Right ventricle myocardium superior (tissue), 1 donor: ENCODE results near the gene CYTH3. TPM values are rescaled to one million over a fixed set of nuclear protein-coding genes. Genes with fewer than 3 reads are reported as not detected.

Experiments used
- ATAC-seq: fragments of 200-7000 bp; cut with Tn5 transposase; one replicate; pipeline ENCODE4 v1.9.1; 2020; ENCODE audit warnings: mild to moderate bottlenecking; ENCODE audit not compliant: poor library complexity
- DNase-seq: peaks from one replicate; pipeline ENCODE4 v3.0.0-alpha.2; 2020
- intact Hi-C: fragments of 100-400 bp; cut with DNase I; formaldehyde crosslinking; loops from one replicate; pipeline ENCODE4 v1.11.2; 2022
- total RNA-seq: library from RNA; stranded (reverse); fragmentation: NEBNext Ultra II Directional; extraction: Animal tissue kit (Norgen Biotek cat#: 25700); gene quantifications from one replicate; pipeline ENCODE4 v1.2.1, GENCODE V29; 2021
- donor health status: DM: no; HTN: yes; CAD: no; lungs with severe emphysema.

Gene CYTH3
- total RNA-seq, 1 donor from 2014 or later, result 25.6 TPM

DNA sequence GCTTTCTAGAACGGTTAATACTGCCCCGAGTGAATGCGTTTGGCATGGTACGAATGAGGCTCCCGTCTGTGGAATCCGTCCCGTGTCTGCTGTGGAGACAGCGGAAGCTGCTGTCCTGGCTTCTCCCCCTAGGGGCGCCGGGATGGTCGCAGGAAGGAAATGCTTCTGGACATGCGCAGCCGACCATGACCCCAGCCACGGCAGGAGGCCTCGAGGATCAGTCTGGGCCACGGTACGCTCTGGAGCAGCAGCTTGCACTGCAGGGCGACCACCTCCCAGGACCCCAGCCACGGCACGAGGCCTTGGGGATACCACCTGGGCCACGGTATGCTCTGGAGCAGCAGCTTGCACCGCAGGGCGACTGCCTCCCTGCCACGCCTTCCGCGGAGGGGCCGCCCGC, 107.9 kb downstream of the CYTH3 start:
- ATAC-seq (no peak), DNase-seq (peak; percentile 59)
- intact Hi-C loops, result loop anchor here (5.0 kb wide), 1 partner anchor 108 kb away; the partner anchor contains the start of gene CYTH3

DNA sequence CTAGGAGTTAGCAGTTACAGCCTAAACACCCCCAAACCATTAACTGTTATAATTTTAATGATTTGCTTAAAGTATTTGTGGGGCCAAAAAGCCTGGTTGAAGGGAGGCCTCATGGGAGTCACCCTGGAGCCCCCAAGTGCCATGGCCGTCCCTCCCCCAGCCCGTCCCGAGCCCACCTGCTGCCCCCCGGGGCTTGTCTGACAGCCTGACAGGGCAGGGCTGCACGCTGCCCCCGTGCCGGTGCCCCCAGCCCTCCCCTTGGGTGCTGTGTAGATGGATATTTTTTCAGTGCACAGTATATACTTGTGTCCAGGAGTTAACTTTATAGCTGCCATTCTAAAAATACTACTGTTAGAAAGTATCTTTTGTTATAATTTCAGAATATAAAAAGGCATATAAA, 108.4 kb downstream of the CYTH3 start:
- DNase-seq (no peak), ATAC-seq (no peak)
- intact Hi-C loops, result loop anchor here (5.0 kb wide), 1 partner anchor 108 kb away; the partner anchor contains the start of gene CYTH3

DNA sequence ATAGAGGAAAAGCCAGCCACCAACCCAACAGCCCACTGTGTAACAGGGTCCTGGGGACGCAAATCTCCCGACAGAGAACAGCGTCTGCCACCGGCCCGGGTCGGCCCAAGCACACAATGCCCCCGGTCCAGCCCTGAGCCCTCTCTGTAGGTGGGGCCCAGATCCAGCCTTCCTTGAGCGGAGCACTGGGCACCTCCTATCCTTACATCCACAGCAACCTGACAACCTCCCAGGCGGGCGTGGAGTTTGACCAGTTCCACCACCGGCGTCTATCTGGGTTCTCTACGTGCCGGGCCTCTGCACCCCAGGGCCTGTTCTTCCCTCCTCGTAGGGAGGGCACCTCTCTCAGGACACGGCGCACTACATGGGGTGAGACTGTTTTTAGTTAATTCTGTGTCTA, 109.0 kb downstream of the CYTH3 start:
- DNase-seq (no peak), ATAC-seq (no peak)
- intact Hi-C loops, result loop anchor here (5.0 kb wide), 1 partner anchor 109 kb away; the partner anchor contains the start of gene CYTH3

DNA sequence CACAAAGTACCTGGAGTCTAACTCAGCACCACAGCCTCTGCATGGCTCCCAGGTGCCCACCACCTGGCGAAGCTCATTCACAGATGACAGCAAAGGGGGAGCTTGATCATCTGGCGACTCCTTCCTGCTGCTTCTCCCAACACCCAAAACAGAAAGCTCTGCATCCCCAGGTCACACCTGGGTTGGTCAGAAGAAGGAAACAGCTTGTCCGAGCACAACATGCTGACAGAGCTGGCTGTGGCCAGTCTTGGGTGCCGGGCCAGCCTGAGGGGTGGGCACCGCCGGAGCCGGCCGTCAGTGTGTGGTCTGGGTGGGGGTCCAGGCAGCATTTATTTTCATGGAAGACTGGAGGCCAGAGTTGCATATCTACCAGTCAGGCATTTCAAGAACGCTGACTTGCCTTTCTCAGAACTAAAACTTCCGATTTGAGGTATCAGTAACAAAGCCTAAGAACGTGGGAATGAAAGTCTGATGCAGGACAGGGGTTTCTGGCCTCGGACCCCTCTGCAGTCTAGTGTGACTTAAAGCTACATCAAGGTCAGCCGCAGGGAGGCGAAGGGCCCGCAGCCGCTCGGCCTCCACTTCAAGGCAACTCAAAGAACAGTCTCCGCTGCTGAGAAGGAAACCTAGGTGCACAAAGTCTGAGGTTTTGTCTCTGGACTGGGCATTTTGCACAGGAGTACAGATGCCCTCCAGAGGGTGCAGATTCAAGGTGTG, 109.6 kb downstream of the CYTH3 start:
- intact Hi-C loops, result loop anchor here (5.0 kb wide), 1 partner anchor 109 kb away; the partner anchor contains the start of gene CYTH3
- ATAC-seq (no peak), DNase-seq (no peak)

DNA sequence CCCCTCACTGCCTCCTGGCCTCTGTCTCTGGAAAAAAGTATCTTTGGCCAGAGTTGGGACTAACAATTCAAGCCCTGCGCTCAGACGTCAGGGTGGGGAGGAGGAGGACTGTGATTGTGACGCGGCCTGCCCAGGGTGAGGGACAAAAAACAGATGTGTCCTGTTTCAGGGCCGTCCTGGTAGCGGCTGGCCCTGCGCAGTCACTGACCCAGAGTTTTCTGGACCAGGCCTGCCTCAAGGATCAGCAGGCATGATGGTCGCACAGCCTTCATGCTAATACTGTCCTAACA, 110.1 kb downstream of the CYTH3 start:
- DNase-seq (peak; percentile 82), ATAC-seq (peak; percentile 66)
- intact Hi-C loops, result loop anchor here (5.0 kb wide), 1 partner anchor 110 kb away; the partner anchor contains the start of gene CYTH3

DNA sequence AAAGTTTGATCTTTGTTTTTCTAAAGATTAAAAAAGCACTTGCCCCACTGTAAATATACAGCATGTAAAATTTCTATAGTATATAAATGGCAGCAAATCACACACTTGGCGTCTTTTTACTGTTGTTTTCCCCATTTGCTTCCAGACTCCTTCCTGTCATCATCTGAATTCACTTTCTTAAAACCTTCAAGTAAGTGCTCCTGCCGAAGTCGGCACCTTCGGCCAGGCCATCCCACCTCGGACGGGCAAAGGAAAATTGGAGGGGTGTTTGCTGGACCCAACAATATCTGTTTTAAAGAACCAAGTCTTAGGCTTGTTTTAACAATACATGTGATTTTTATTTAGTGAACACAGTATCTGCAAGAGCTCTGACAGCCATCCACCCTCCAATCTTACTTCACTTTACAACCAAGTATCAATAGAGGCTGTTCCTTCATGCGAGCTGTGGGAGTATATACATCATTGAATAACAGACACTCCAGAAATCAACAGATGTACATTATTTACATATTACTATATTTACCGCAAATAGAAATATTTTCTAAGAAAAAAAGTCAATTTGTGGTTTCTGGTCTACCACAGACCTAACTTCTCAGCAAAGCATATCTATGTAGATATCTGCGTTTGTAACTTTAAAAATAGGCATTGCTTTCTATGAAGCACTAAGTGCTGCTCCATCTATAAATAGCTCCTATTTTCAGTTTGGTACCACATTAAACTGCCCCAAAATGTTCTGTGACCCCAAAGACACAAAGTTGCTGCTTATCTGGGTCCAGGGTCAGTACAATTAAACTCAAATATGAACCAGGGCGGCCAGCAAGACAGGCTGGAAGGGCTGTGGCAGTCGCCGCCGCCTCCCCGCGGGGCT, 110.7 kb downstream of the CYTH3 start:
- ATAC-seq (no peak), DNase-seq (no peak)
- intact Hi-C loops, result loop anchor here (5.0 kb wide), 1 partner anchor 111 kb away; the partner anchor contains the start of gene CYTH3

DNA sequence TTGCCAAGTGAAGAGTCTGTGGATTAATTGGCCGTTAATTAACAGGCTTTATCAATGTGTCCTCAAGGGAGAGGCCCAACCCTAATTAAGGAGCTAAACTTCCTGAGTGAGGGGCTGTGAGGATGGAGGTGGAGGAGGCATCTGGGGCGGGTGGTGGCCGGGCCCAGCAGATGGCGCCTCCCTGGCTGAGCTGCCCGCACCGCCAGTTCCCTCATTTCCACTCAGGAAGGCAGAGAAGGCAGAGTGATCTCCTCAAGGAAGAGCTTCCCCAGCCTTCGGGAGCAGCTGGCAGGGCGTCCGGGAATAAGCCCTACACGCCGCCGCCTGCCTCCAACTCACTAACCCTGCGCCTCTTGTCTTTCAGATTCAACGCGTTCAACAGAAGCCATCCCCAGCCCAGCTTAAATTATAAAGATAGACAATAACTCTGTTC, 112.2 kb downstream of the CYTH3 start:
- intact Hi-C loops, result loop anchor here (1.0 to 5.0 kb wide), 2 partner anchors 112 to 163 kb away; partner anchors contain the start of gene CYTH3
- ATAC-seq (peak; percentile 77), DNase-seq (peak; percentile 80)

DNA sequence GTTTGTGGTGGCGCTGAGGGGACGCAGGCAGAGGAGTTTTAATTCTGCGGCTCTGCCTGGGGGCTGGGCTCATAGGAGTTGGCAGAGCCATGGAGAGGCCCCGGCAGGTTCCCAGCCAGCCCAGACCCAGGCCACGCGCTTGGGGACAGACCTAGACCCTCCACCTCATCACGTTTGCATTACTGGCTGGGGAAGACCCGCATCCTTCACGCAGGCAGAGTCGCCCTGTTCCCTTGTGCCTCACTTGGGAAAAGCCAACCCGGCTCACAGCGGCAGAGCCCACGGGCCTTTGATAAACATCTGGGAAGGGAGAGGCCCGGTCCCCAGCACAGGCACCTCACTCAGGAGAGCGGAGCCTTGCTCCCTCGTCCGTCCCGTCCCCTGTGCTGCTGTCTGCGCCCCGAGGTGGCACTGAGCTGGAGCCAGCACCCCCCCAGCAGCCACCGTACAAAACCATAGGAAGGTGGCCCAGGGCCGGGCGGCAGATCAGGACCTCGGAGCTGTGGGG, 112.8 kb downstream of the CYTH3 start:
- intact Hi-C loops, result loop anchor here (1.0 to 5.0 kb wide), 2 partner anchors 113 to 164 kb away; partner anchors contain the start of gene CYTH3
- DNase-seq (no peak), ATAC-seq (peak; percentile 1)

DNA sequence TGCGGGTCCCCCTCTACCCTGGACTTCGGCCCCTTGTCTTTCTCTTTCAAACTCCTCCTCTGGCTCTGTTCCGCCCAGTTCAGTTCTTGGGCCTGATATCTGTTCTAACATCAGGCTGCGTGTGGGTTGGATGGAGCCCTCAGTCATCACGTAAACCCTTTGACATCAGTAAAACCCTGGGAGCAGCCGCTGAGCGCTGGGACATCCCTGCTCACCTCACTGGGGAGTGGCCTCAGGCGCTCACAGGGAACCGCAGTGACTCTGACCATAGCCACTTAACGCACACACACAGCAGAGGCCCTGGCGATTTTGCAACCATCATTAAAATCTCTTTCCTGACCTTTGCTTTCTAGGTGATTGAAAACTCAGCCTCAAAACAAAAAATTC, 113.3 kb downstream of the CYTH3 start:
- intact Hi-C loops, result no loop called here
- no peak for ATAC-seq
- no peak for DNase-seq

DNA sequence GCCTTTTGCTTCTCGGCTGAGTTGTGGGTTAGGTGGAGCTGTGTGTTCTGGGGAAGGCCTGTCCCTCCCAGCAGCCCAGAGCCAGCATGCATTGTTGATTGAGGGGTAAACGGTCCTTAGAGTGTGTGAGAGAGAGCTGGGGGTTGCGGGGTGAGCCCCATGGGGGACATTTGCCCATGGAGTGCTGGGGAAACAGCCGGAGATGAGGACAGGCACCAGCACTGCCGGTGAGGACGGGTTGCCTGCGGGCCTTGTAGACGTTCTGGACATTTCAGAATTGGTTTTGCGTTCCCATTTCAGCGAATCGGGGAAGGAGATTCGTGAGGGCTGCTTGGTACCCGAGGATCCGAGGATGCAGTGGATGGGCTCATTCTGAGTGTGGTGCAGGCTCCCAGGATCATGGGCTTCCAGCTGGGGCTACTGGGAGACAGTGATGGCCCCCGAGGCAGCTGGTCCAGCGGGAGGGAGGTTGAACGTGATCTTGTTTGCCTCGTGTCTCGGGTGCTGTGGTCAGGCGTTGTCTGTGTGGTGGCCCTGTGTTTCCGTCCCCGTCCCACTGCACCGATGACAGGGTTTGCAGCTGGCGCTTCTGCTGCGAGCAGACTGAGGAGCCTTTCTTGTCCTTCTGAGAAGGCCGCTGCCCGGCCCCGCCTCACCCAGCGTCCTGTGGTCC, 113.9 kb downstream of the CYTH3 start:
- intact Hi-C loops, result no loop called here
- DNase-seq (peak; percentile 27), ATAC-seq (no peak)

DNA sequence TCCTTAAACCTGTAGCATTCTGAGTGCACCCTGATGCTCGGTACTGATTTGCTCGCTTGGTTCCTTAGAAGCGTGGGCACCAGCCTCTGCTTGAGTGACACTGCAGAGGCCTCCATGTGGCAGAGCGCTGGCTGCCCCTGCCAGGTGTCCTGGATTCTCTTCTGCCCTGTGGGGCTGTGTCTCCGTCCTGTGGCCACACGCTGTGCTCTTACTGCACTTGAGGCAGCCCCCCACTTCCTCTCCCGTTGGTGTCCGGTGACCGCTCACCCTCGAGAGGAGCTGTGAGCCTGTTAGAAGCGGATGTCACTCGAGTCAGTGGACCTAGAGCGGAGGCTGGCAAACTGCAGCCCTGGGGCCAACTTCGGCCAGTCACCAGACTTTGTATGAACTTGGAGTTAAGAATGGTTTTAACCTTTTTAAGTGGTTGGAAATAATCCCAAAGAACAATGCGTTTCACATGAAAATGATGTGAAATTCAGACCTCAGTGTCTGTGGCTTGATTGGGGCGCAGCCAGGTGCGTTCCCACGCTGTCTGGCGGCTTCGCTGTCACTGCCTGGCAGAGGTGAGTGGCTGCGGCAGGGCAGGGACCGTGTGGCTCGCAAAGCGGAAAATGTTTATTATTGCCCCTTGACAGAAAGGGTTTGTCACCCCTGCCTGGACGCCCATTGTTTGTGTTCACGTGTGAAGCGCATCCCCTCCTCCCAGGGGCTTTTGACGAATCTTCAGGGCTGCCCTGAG, 114.6 kb downstream of the CYTH3 start:
- ATAC-seq (no peak), DNase-seq (no peak)
- intact Hi-C loops, result no loop called here

DNA sequence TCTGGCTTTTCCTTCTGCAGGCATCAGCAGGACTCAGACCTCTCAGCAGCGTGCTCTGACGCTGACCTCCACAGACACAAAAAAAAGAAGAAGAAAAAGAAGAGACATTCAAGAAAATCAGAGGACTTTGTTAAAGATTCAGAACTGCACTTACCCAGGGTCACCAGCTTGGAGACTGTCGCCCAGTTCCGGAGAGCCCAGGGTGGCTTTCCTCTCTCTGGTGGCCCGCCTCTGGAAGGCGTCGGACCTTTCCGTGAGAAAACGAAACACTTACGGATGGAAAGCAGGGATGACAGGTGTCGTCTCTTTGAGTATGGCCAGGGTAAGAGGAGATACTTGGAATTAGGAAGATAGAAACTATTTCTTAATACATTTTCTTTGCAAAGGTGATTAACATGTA, 115.7 kb downstream of the CYTH3 start:
- DNase-seq (peak; percentile 20), ATAC-seq (no peak)
- intact Hi-C loops, result no loop called here

DNA sequence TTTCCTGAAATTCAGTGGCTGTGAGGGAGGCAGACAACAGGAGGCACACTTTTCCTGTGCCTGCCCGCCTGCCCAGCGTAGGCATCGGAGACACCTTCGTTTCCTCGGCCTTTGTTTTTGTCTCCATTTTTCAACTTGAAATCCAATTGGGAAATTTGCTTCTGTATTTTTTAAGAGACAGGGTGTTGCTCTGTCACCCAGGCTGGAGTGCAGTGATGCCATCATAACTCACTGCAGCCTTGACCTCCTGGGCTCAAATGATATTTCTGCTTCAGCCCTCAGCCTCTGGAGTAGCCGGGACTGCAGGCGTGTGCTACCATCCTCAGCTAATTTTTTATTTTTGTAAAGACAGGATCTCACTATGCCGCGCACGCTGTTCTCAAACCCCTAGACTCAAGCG, 116.8 kb downstream of the CYTH3 start:
- ATAC-seq (no peak), DNase-seq (no peak)
- intact Hi-C loops, result no loop called here

DNA sequence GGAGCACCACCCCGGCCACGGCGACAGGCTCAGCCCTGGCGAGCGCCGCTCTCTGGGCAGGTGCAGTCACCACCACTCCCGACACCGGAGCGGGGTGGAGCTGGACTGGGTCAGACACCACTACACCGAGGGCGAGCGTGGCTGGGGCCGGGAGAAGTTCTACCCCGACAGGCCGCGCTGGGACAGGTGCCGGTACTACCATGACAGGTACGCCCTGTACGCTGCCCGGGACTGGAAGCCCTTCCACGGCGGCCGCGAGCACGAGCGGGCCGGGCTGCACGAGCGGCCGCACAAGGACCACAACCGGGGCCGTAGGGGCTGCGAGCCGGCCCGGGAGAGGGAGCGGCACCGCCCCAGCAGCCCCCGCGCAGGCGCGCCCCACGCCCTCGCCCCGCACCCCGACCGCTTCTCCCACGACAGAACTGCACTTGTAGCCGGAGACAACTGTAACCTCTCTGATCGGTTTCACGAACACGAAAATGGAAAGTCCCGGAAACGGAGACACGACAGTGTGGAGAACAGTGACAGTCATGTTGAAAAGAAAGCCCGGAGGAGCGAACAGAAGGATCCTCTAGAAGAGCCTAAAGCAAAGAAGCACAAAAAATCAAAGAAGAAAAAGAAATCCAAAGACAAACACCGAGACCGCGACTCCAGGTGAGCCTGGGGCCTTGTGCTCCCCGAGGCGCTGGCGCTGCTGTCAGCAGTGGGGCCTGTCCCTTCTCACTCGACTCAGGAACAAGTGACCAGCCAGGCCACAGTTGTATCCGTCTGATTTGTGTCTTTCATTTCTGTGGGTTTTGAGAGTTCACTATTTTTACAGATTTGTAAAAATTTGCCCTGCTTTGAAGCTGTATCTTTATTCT, 117.7 kb downstream of the CYTH3 start:
- no peak for ATAC-seq
- no peak for DNase-seq
- intact Hi-C loops, result no loop called here

DNA sequence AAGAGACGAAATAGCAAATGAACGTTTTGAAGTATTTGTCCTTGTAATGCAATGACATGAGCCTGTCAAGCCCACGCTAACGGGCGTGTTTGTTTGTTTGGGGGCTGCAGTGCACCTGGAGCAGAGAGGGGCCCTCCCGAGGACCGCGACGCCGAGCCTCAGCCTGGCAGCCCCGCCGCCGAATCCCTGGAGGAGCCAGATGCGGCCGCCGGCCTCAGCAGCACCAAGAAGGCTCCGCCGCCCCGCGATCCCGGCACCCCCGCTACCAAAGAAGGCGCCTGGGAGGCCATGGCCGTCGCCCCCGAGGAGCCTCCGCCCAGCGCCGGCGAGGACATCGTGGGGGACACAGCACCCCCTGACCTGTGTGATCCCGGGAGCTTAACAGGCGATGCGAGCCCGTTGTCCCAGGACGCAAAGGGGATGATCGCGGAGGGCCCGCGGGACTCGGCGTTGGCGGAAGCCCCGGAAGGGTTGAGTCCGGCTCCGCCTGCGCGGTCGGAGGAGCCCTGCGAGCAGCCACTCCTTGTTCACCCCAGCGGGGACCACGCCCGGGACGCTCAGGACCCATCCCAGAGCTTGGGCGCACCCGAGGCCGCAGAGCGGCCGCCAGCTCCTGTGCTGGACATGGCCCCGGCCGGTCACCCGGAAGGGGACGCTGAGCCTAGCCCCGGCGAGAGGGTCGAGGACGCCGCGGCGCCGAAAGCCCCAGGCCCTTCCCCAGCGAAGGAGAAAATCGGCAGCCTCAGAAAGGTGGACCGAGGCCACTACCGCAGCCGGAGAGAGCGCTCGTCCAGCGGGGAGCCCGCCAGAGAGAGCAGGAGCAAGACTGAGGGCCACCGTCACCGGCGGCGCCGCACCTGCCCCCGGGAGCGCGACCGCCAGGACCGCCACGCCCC, 118.5 kb downstream of the CYTH3 start:
- DNase-seq, result peak; percentile 38
- intact Hi-C loops, result no loop called here
- no peak for ATAC-seq

DNA sequence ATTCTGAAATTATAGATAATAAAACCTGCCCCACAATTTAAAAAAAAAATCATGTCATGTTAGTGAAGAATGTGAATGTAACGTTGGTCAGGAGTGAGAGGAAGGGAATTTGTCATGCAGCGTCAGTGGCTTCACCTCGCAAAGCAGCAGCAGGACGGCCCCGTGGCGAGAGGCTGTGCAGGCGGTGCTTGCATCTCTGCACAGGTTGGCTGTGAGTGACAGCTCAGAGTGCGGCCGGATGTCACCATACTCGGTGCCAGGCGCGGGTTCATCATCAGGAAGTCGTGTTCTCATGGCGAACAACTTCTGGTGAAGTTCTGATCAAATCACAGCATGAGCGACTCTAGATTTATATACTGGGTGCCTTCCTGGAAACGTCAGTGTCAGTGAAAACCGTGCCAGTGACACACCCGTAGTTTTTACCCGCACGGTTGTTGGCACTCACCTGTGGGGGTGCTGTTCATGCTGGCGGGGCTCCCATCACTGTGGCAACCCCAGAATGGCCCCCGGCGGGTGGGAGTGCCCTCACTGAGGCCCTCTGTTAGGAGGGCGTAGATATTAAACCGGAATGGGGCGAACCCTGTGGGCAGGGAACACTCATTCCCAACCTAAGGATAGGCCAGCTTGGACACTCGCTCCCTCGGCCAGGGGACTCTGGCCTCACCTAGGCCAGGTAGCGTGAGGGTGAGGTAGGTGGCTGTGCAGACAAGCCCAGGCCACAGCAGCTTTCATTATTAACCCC, 120.3 kb downstream of the CYTH3 start:
- intact Hi-C loops, result no loop called here
- DNase-seq (peak; percentile 29), ATAC-seq (no peak)
